Heart right ventricle (tissue), 16 donors: ENCODE data around the gene STK4. TPM values are rescaled to one million over a fixed set of nuclear protein-coding genes. Genes with fewer than 3 reads are reported as not detected.

Source experiments
- ATAC-seq, 8 donors: fragments of 200-7000 bp; cut with Tn5 transposase; one replicate each; pipeline ENCODE4 v1.9.1; 2020; ENCODE audit warnings: mild to moderate bottlenecking in 8 of 8, moderate library complexity in 8 of 8, moderate number of reproducible peaks in 1 of 8
- DNase-seq, 2 donors: peaks; one replicate each; pipeline ENCODE4 v3.0.0-alpha.2; 2020
- H3K27ac ChIP-seq, 10 donors: fragments of 200-600 bp; sonication (generic) in 2 of 10; one replicate each; pipeline versions ENCODE4 v1.5.0 to v1.8.0; 2020 to 2022; ENCODE audit warnings: mild to moderate bottlenecking in 3 of 10
- H3K27me3 ChIP-seq, 7 donors: fragments of 200-600 bp; one replicate each; pipeline ENCODE4 v1.8.0; 2021 to 2022; ENCODE audit warnings: mild to moderate bottlenecking in 2 of 7
- H3K36me3 ChIP-seq, 9 donors: fragments of 200-600 bp; sonication (generic) in 1 of 9; one replicate each; pipeline versions ENCODE4 v1.5.0 to v1.8.0; 2020 to 2022; ENCODE audit warnings: mild to moderate bottlenecking in 2 of 9
- H3K4me1 ChIP-seq, 9 donors: fragments of 200-600 bp; sonication (generic) in 1 of 9; one replicate each; pipeline versions ENCODE4 v1.5.0 to v1.8.0; 2020 to 2022; ENCODE audit warnings: mild to moderate bottlenecking in 4 of 9
- H3K4me3 ChIP-seq, 10 donors: fragments of 200-600 bp; sonication (generic) in 2 of 10; one replicate each; pipeline versions ENCODE4 v1.5.0 to v1.8.0; 2020 to 2022; ENCODE audit warnings: mild to moderate bottlenecking in 7 of 10, moderate library complexity in 2 of 10
- H3K9me3 ChIP-seq, 11 donors: fragments of 200-600 bp in 10 of 11; sonication (generic) in 2 of 11; one replicate each; pipeline versions ENCODE4 v1.5.0 to v1.8.0; 2013 to 2022; ENCODE audit warnings: mild to moderate bottlenecking in 2 of 11, control low read depth in 1 of 11, moderate library complexity in 1 of 11
- WGBS, 2 donors: extraction: QIAGEN DNeasy Blood & Tissue Kit; methylation state at CpG; one replicate each; pipeline ENCODE4 v1.1.7; 2013; ENCODE audit warnings: inconsistent platforms in 1 of 2; 5-methylcytosine and 5-hydroxymethylcytosine counted together
- intact Hi-C, 10 donors: fragments of 100-400 bp; cut with DNase I; formaldehyde crosslinking; loops; one replicate each; pipeline versions ENCODE4 v1.11.1 to v1.14.2; 2022
- polyA plus RNA-seq, 2 donors: library from polyadenylated mRNA; stranded (reverse); fragments of 200-250 nt; gene quantifications; one replicate each; pipeline ENCODE4 v1.2.3, GENCODE V29; 2013
- total RNA-seq, 10 donors: library from RNA; stranded (reverse); fragmentation: NEBNext Ultra II Directional in 3 of 10; extraction: Animal tissue kit (Norgen Biotek cat#: 25700) in 3 of 10; gene quantifications; one replicate each; pipeline versions ENCODE4 v1.2.1 to v1.2.4, GENCODE V29; 2021 to 2023
- TF ChIP-seq, protein P1 (sequence below), 9 donors: fragments of 200-600 bp; sonication (generic) in 2 of 9; IDR thresholded peaks; one replicate each; pipeline versions ENCODE4 v1.5.0 to v1.8.0; 2021 to 2022; ENCODE audit warnings: antibody characterized with exemption in 9 of 9, mild to moderate bottlenecking in 5 of 9, moderate library complexity in 1 of 9
- donor health status: Arrhythmogenic right ventricular cardiomyopathy.
- donor health status: ischemic (EF 13 %, LVEDD 7.1; RV severe dilation, severe dysfunction).
- donor health status: healthy with polysubstance abuse.
- donor health status: DM: no; HTN: yes; CAD: no.
- donor health status: DM: no; HTN: no; CAD: no.
- donor health status: ischemic (EF 25% LVEDD 6.9; RV normal size, moderate dysfunction).
- donor health status: ischemic (EF 25% LVEDD 5.7; RV mildly dilated, moderate dysfunction).
- donor health status: healthy.
- donor health status: DM: yes; HTN: yes; CAD: no.
- donor health status: Ischemic cardiomyopathy.
- donor health status: ischemic (EF 35%, LVEDD 5.7; RV mildly dilated, moderate dysfunction).
- donor health status: nonischemic (EF 11% LVEDD 7.7; RV severe dilation, severe dysfunction).
- donor health status: DM: yes; HTN: yes; CAD: no.
- donor health status: PGD.
- donor health status: ischemic (EF 29% LVEDD 5.4; RV normal size, mild dysfunction).
- donor health status: nonischemic (EF 23%, LVEDD 6.1; RV moderate dilation, normal function).

The STK4 gene
- total and polyA plus RNA-seq, 12 donors, result 3.7 to 18.1 (median 8.1) TPM

DNA sequence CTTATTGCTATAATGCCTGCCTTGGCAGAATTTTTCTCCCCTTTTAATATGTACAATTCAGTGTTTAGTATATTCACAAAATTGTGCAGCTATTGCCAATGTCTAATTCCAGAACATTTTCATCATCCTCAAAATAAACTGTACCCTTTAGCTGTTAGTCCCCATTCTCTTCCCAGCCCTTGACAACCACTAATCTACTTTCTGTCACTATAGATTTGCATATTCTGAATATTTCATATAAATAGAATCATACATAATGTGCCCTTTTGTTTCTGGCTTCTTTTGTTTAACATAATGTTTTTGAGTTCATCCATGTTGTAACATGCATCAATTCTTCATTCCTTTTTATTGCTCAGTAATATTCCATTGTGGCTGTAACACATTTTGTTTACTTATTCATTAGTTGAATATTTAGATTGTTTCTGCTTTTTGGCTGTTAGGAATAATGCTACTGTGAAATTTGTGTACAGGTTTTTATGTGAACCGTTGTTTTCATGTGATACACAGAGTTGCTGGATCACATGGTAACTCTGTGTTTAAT, 22.4 kb downstream of the STK4 start:
- no peaks in the 10 kb centered on the region for H3K9me3 ChIP-seq
- no peak for DNase-seq
- H3K4me3 ChIP-seq, result no peak overlapping the region
- H3K27me3 ChIP-seq, result no peaks in the 10 kb centered on the region
- no peak for ATAC-seq
- TF ChIP-seq, protein P1, sequence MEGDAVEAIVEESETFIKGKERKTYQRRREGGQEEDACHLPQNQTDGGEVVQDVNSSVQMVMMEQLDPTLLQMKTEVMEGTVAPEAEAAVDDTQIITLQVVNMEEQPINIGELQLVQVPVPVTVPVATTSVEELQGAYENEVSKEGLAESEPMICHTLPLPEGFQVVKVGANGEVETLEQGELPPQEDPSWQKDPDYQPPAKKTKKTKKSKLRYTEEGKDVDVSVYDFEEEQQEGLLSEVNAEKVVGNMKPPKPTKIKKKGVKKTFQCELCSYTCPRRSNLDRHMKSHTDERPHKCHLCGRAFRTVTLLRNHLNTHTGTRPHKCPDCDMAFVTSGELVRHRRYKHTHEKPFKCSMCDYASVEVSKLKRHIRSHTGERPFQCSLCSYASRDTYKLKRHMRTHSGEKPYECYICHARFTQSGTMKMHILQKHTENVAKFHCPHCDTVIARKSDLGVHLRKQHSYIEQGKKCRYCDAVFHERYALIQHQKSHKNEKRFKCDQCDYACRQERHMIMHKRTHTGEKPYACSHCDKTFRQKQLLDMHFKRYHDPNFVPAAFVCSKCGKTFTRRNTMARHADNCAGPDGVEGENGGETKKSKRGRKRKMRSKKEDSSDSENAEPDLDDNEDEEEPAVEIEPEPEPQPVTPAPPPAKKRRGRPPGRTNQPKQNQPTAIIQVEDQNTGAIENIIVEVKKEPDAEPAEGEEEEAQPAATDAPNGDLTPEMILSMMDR (IDR thresholded peaks at IDR 0.05), result no peak
- peaks cover 0 to 58% (median 18%) of the 10 kb centered on the region in 9 donors for H3K4me1 ChIP-seq
- intact Hi-C loops, result no loop called here
- peaks cover 0 to 64% (median 6%) of the 10 kb centered on the region in 9 donors for H3K36me3 ChIP-seq
- WGBS, 2 donors, result 97 to 98% methylated on average over 1 of the region's 1 CpG
- H3K27ac ChIP-seq, result no peak overlapping the region

DNA sequence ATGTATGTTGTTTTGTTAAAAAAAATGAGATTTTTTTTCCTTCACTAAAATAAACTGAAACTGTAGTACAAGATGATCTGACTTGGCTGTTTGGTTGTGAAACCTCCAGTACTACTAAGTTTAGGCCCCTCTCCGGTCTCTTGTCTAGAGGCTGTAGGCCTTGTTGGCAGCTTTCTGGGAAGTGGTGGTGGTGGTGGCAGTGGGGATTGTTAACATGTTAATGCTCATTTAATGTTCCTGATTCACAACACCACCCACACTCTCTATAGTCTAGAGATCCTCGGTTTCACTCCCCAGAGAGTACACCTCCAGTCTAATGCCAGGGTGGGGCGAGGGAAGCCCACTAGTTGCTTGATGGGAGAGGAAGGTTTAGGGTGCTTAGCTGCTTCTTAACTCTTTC, 24.1 kb downstream of the STK4 start:
- DNase-seq, result no peak
- peak overlapping the region in 6 of 10 donors; percentile 2 to 31 (median 18) for H3K4me3 ChIP-seq
- peak overlapping the region in 8 of 10 donors; percentile 3 to 87 (median 47) for H3K27ac ChIP-seq
- H3K36me3 ChIP-seq, result peaks cover 0 to 51% (median 0%) of the 10 kb centered on the region in 9 donors
- H3K9me3 ChIP-seq, result no peaks in the 10 kb centered on the region
- TF ChIP-seq, protein P1 (IDR thresholded peaks at IDR 0.05), result no peak
- WGBS, 2 donors, result 50 to 71% methylated on average over 3 of the region's 3 CpGs
- ATAC-seq, result peak in 6 of 8 donors; percentile 20 to 53 (median 42)
- H3K4me1 ChIP-seq, result peaks cover 0 to 59% (median 21%) of the 10 kb centered on the region in 9 donors
- H3K27me3 ChIP-seq, result no peaks in the 10 kb centered on the region
- intact Hi-C loops, result no loop called here

DNA sequence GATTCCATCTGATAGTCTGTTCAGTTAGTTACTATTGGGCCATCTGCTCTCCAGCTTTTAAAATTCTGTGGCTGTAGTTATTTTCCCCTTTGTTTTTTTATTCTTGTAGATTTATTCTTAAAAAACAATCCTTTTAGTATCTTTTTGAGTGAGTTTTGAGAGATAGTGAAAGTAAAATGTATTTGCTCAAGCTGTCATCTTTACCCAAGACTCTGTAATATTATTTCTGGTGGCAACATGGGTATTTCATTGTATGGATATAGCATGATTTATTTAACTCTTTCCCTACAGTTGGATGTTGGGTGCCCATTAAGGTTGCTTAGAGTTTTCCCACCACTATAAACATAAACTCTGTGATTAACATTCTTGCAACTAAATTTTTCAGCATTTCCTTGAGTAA, 24.6 kb downstream of the STK4 start:
- Histone ChIP-seq H3K4me1 (peaks cover 0 to 54% (median 21%) of the 10 kb centered on the region in 9 donors), H3K9me3 (no peaks in the 10 kb centered on the region), H3K36me3 (peaks cover 0 to 51% (median 5%) of the 10 kb centered on the region in 9 donors), H3K4me3 (peak overlapping the region in 6 of 10 donors; percentile 2 to 31 (median 18)), H3K27me3 (no peaks in the 10 kb centered on the region), H3K27ac (peak overlapping the region in 8 of 10 donors; percentile 3 to 87 (median 47))
- intact Hi-C loops, result no loop called here
- DNase-seq (no peak), ATAC-seq (no peak)
- TF ChIP-seq, protein P1 (IDR thresholded peaks at IDR 0.05), result no peak

DNA sequence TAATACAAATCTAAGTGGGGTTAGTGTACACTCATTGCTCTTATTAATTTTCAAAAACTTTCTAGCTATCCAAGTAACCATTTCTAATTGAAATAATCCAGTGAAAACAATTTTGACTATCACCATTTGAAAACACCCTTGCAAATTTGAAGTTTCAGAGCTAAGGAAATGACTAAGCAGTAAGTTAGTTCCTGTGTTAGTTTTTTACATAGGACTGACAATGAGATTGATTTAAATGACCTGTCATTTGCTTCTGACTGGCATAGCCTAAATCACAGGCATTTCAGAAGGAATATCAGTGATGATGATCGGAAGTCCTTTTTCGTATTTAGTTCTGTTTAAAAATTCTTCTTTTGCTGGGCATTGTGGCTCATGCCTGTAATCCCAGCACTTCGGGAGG, 27.0 kb downstream of the STK4 start:
- intact Hi-C loops, result no loop called here
- 68 to 73% methylated on average over 3 of the region's 3 CpGs for WGBS, 2 donors
- TF ChIP-seq, protein P1 (IDR thresholded peaks at IDR 0.05), result no peak
- Histone ChIP-seq H3K36me3 (peaks cover 0 to 51% (median 9%) of the 10 kb centered on the region in 9 donors), H3K4me1 (peaks cover 0 to 48% (median 21%) of the 10 kb centered on the region in 9 donors), H3K4me3 (peak overlapping the region in 1 of 10 donors; percentile 22), H3K9me3 (no peaks in the 10 kb centered on the region), H3K27ac (peak overlapping the region in 9 of 10 donors; percentile 4 to 87 (median 42)), H3K27me3 (no peaks in the 10 kb centered on the region)
- ATAC-seq (peak in 4 of 8 donors; percentile 46 to 64 (median 52)), DNase-seq (no peak)
